Peyer's patch (tissue), 4 donors: ENCODE measurements around the gene EPHA2.

Experiments
- CTCF ChIP-seq, 6 experiments: fragments of 450-650 bp in 4 of 6; fragments of 200-600 bp in 2 of 6; sonication (generic) in 1 of 6; IDR thresholded peaks; one replicate each; pipeline ENCODE4 v1.5.1; 2017 to 2019; ENCODE audit warnings: antibody characterized with exemption in 6 of 6, mild to moderate bottlenecking in 3 of 6, moderate library complexity in 1 of 6
- POLR2A ChIP-seq, 2 donors: fragments of 450-650 bp; IDR thresholded peaks; one replicate each; pipeline ENCODE4 v1.5.1; 2017; ENCODE audit warnings: antibody characterized with exemption in 2 of 2, mild to moderate bottlenecking in 2 of 2, moderate library complexity in 2 of 2

DNA sequence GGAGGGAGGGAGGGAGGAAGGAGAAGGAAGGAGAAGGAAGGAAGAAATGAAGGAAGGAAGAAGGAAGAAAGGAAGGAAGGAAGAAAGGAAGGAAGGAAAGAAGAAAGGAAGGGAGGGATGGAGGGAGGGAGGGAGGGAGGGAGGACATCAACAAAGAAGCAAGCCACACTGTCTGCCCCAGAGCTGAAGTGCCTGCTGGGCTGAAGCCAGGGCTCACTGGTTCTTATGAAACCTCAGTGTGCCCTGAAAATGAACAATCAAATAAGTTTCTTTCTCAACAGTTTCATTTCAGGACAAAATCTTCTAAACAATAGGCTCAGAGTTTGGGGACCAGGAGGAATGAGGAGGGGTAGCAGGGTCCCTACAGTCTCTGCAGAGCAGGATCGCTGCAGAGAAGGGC lies 35.4 kb upstream of the EPHA2 start:
- no peak for TF ChIP-seq CTCF (IDR thresholded peaks at IDR 0.05)
- TF ChIP-seq POLR2A (IDR thresholded peaks at IDR 0.05), result no peak
